DND-41 (cell line): ENCODE measurements around the gene ALKBH7.
A peak's percentile ranks its signal among the peaks of the same experiment; 100 is the strongest.
"Not testable (repeated sequence)": the region's sequence is repeated elsewhere in the genome, so short reads cannot be mapped to it uniquely, and the experiment has no call there.

ENCODE experiments used
- ATAC-seq: fragments of 200-7000 bp; cut with Tn5 transposase; 3 replicates; pipeline ENCODE4 v1.9.1; 2021; ENCODE audit warnings: low read depth; ENCODE audit not compliant: insufficient read depth
- DNase-seq: peaks from one replicate; pipeline ENCODE4 v3.0.0-alpha.2; 2020
- H2AFZ ChIP-seq: 2 replicates; pipeline ENCODE4 v1.6.0; 2012; ENCODE audit warnings: low read depth, low read length
- H3K27ac ChIP-seq: 2 replicates; pipeline ENCODE4 v1.5.1; 2012; ENCODE audit warnings: low read length, inconsistent platforms
- H3K27me3 ChIP-seq: fragments of 200-600 bp; sonication (generic); 2 replicates; pipeline ENCODE4 v1.6.0; 2012; ENCODE audit warnings: low read length, mild to moderate bottlenecking, inconsistent platforms; ENCODE audit not compliant: insufficient read depth, poor library complexity
- H3K36me3 ChIP-seq: 2 replicates; pipeline ENCODE4 v1.5.1; 2012; ENCODE audit warnings: low read length, inconsistent platforms; ENCODE audit not compliant: insufficient read depth
- H3K4me1 ChIP-seq: 2 replicates; pipeline ENCODE4 v1.5.1; 2012; ENCODE audit warnings: mild to moderate bottlenecking, low read length; ENCODE audit not compliant: insufficient read depth
- H3K4me2 ChIP-seq: 2 replicates; pipeline ENCODE4 v1.6.0; 2012; ENCODE audit warnings: mild to moderate bottlenecking, moderate library complexity, low read length, inconsistent platforms; ENCODE audit not compliant: insufficient read depth
- H3K4me3 ChIP-seq, 2 experiments: fragments of 200-600 bp in 1 of 2; shearing (Covaris generic) in 1 of 2; 2 replicates each; pipeline ENCODE4 v1.5.1; 2012 to 2016; ENCODE audit warnings: inconsistent platforms in 2 of 2, low read length in 2 of 2, mild to moderate bottlenecking in 2 of 2, low read depth in 1 of 2, moderate library complexity in 1 of 2
- H3K79me2 ChIP-seq: 2 replicates; pipeline ENCODE4 v1.6.0; 2012; ENCODE audit warnings: low read length, inconsistent platforms; ENCODE audit not compliant: insufficient read depth
- H3K9ac ChIP-seq: 2 replicates; pipeline ENCODE4 v1.6.0; 2012; ENCODE audit warnings: low read depth, mild to moderate bottlenecking, inconsistent platforms, low read length, moderate library complexity
- H3K9me3 ChIP-seq: 2 replicates; pipeline ENCODE4 v1.5.1; 2012; ENCODE audit warnings: low read length, moderate library complexity, mild to moderate bottlenecking, inconsistent platforms; ENCODE audit not compliant: insufficient read depth, severe bottlenecking
- H4K20me1 ChIP-seq: 2 replicates; pipeline ENCODE4 v1.6.0; 2012; ENCODE audit warnings: low read length; ENCODE audit not compliant: insufficient read depth
- EZH2 ChIP-seq: IDR thresholded peaks from 3 replicates; pipeline ENCODE4 v1.6.1; 2012; ENCODE audit warnings: borderline replicate concordance, low read depth, mild to moderate bottlenecking, moderate library complexity, low read length, inconsistent platforms; ENCODE audit not compliant: severe bottlenecking
- TF ChIP-seq, protein P1 (sequence below): IDR thresholded peaks from 2 replicates; pipeline ENCODE4 v1.5.1; 2012; ENCODE audit warnings: borderline replicate concordance, low read length, moderate library complexity, mild to moderate bottlenecking; ENCODE audit not compliant: poor library complexity, severe bottlenecking; ENCODE audit errors: extremely low read depth

ALKBH7 gene

GRCh38 chr19:6352381-6353165, 20.0 kb upstream of the ALKBH7 start:
- Histone ChIP-seq H3K27ac (no peak overlapping the region), H3K27me3 (no peaks in the 10 kb centered on the region), H2AFZ (no peak overlapping the region; the same call in 1 of the 2 replicates), H3K9me3 (no peaks in the 10 kb centered on the region), H3K4me2 (no peak overlapping the region), H3K79me2 (no peaks in the 10 kb centered on the region), H4K20me1 (no peaks in the 10 kb centered on the region), H3K4me1 (no peaks in the 10 kb centered on the region), H3K4me3 (no peak overlapping the region), H3K9ac (no peak overlapping the region), H3K36me3 (no peaks in the 10 kb centered on the region)
- DNase-seq (no peak), ATAC-seq (no peak)
- TF ChIP-seq, protein P1, sequence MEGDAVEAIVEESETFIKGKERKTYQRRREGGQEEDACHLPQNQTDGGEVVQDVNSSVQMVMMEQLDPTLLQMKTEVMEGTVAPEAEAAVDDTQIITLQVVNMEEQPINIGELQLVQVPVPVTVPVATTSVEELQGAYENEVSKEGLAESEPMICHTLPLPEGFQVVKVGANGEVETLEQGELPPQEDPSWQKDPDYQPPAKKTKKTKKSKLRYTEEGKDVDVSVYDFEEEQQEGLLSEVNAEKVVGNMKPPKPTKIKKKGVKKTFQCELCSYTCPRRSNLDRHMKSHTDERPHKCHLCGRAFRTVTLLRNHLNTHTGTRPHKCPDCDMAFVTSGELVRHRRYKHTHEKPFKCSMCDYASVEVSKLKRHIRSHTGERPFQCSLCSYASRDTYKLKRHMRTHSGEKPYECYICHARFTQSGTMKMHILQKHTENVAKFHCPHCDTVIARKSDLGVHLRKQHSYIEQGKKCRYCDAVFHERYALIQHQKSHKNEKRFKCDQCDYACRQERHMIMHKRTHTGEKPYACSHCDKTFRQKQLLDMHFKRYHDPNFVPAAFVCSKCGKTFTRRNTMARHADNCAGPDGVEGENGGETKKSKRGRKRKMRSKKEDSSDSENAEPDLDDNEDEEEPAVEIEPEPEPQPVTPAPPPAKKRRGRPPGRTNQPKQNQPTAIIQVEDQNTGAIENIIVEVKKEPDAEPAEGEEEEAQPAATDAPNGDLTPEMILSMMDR = no peak
- no peak for TF ChIP-seq EZH2

GRCh38 chr19:6354098-6354674, 18.4 kb upstream of the ALKBH7 start:
- Histone ChIP-seq H3K4me2 (no peak overlapping the region), H3K4me1 (no peaks in the 10 kb centered on the region), H3K27me3 (no peaks in the 10 kb centered on the region), H3K27ac (no peak overlapping the region), H2AFZ (no peak overlapping the region), H3K9me3 (no peaks in the 10 kb centered on the region), H3K36me3 (no peaks in the 10 kb centered on the region), H3K9ac (no peak overlapping the region), H3K4me3 (no peak overlapping the region), H4K20me1 (no peaks in the 10 kb centered on the region), H3K79me2 (no peaks in the 10 kb centered on the region)
- DNase-seq (no peak), ATAC-seq (no peak)
- TF ChIP-seq, protein P1 = peak; percentile 8
- TF ChIP-seq EZH2 = no peak

DNA sequence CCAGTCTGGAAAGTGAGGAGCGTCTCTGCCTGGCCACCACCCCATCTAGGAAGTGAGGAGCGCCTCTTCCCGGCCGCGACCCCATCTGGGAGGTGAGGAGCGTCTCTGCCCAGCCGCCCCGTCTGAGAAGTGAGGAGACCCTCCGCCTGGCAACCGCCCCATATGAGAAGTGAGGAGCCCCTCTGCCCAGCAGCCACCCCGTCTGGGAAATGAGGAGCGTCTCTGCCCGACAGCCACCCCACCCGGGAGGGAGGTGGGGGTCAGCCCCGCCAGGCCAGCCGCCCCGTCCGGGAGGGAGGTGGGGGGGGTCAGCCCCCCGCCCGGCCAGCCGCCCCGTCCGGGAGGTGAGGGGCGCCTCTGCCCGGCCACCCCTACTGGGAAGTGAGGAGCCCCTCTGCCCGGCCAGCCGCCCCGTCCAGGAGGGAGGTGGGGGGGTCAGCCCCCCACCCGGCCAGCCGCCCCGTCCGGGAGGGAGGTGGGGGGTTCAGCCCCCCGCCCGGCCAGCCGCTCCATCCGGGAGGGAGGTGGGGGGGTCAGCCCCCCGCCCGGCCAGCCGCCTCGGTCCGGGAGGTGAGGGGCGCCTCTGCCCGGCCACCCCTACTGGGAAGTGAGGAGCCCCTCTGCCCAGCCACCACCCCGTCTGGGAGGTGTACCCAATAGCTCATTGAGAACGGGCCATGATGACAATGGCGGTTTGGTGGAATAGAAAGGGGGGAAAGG, 17.1 kb upstream of the ALKBH7 start:
- not testable (repeated sequence) for H4K20me1 ChIP-seq, H3K79me2 ChIP-seq, H3K9me3 ChIP-seq, H3K4me2 ChIP-seq, H3K4me3 ChIP-seq, H3K9ac ChIP-seq, H3K36me3 ChIP-seq, ATAC-seq, DNase-seq, H3K4me1 ChIP-seq, H3K27me3 ChIP-seq, H3K27ac ChIP-seq, H2AFZ ChIP-seq

- TF ChIP-seq EZH2 = no peak
- TF ChIP-seq, protein P1 = no peak
- Histone ChIP-seq H3K9me3 (no peaks in the 10 kb centered on the region), H2AFZ (no peak overlapping the region)
Observed at GRCh38 chr19:6357174-6357573, 15.4 kb upstream of the ALKBH7 start.

More at GRCh38 chr19:6357174-6357573, 15.4 kb upstream of the ALKBH7 start:
- H3K9ac ChIP-seq = no peak overlapping the region
- DNase-seq = no peak
- H3K4me3 ChIP-seq = no peak overlapping the region
- H3K27ac ChIP-seq = no peak overlapping the region
- H3K79me2 ChIP-seq = peaks cover 5% of the 10 kb centered on the region; the same call in 1 of the 2 replicates
- H3K36me3 ChIP-seq = no peaks in the 10 kb centered on the region
- no peak overlapping the region for H3K4me2 ChIP-seq
- no peak for ATAC-seq
- no peaks in the 10 kb centered on the region for H3K27me3 ChIP-seq
- peaks cover 8% of the 10 kb centered on the region for H3K4me1 ChIP-seq
- H4K20me1 ChIP-seq = no peaks in the 10 kb centered on the region
